Smooth muscle cell (in vitro differentiated cells): ENCODE data around the gene ZSWIM3. TPM values are rescaled to one million over a fixed set of nuclear protein-coding genes. Genes with fewer than 3 reads are reported as not detected.
"Not testable (repeated sequence)": the region's sequence is repeated elsewhere in the genome, so short reads cannot be mapped to it uniquely, and the experiment has no call there.

ENCODE experiments used
- DNase-seq: peaks from one replicate; lab custom pipeline; 2025; ENCODE audit not compliant: unreplicated experiment; lab: John Stamatoyannopoulos, UW
- H2AFZ ChIP-seq: fragments of 200-600 bp; sonication (generic); 2 replicates; pipeline ENCODE4 v1.6.0; 2016; ENCODE audit warnings: antibody characterized with exemption, low read depth, mild to moderate bottlenecking
- H3F3A ChIP-seq: fragments of 200-600 bp; sonication (generic); 2 replicates; pipeline ENCODE4 v1.6.0; 2017; ENCODE audit warnings: antibody characterized with exemption, low read depth
- H3K27ac ChIP-seq: fragments of 200-600 bp; sonication (generic); 2 replicates; pipeline ENCODE4 v1.5.1; 2016; ENCODE audit warnings: low read depth, mild to moderate bottlenecking
- H3K27me3 ChIP-seq: fragments of 200-600 bp; sonication (generic); 2 replicates; pipeline ENCODE4 v1.6.1; 2016; ENCODE audit warnings: low read depth, mild to moderate bottlenecking
- H3K36me3 ChIP-seq: fragments of 200-600 bp; sonication (generic); 2 replicates; pipeline ENCODE4 v1.5.1; 2016; ENCODE audit warnings: low read depth
- H3K4me1 ChIP-seq: fragments of 200-600 bp; sonication (generic); 2 replicates; pipeline ENCODE4 v1.5.1; 2016; ENCODE audit warnings: low read depth
- H3K4me2 ChIP-seq: fragments of 200-600 bp; sonication (generic); 2 replicates; pipeline ENCODE4 v1.6.0; 2016; ENCODE audit warnings: mild to moderate bottlenecking
- H3K4me3 ChIP-seq: fragments of 200-600 bp; sonication (generic); 2 replicates; pipeline ENCODE4 v1.5.1; 2016; ENCODE audit warnings: mild to moderate bottlenecking
- H3K79me2 ChIP-seq: fragments of 200-600 bp; sonication (generic); 2 replicates; pipeline ENCODE4 v1.6.0; 2016; ENCODE audit warnings: low read depth, mild to moderate bottlenecking
- H3K9ac ChIP-seq: fragments of 200-600 bp; sonication (generic); 2 replicates; pipeline ENCODE4 v1.6.0; 2016; ENCODE audit warnings: low read depth
- H3K9me3 ChIP-seq: fragments of 200-600 bp; sonication (generic); replicated peaks from 2 replicates; pipeline ENCODE4 v1.5.1; 2016; ENCODE audit warnings: low read depth
- H4K20me1 ChIP-seq: fragments of 200-600 bp; sonication (generic); 2 replicates; pipeline ENCODE4 v1.6.0; 2016; ENCODE audit warnings: low read depth
- WGBS: methylation state at CpG from one replicate; pipeline ENCODE4 v1.1.7; 2016; ENCODE audit warnings: low lambda C conversion rate; 5-methylcytosine and 5-hydroxymethylcytosine counted together
- polyA plus RNA-seq: library from polyadenylated mRNA; unstranded; fragments of >200 nt; fragmentation: Nextera tagmentation; extraction: Ambion mirVana; gene quantifications from 2 replicates; pipeline ENCODE4 v1.2.1, GENCODE V29; 2016
- total RNA-seq: library from RNA; depleted of rRNA; stranded (reverse); fragments of >200 nt; gene quantifications from 2 replicates; pipeline ENCODE4 v1.2.3, GENCODE V29; 2014
- TF ChIP-seq, protein P1 (sequence below): fragments of 200-600 bp; sonication (generic); IDR thresholded peaks from 2 replicates; pipeline ENCODE4 v1.5.1; 2017; ENCODE audit warnings: borderline replicate concordance, mild to moderate bottlenecking, antibody characterized with exemption; ENCODE audit not compliant: insufficient read depth, poor library complexity, severe bottlenecking

ZSWIM3 gene
- total and polyA plus RNA-seq, 2 experiments from 2014 or later: 1.4 to 4.9 TPM

DNA sequence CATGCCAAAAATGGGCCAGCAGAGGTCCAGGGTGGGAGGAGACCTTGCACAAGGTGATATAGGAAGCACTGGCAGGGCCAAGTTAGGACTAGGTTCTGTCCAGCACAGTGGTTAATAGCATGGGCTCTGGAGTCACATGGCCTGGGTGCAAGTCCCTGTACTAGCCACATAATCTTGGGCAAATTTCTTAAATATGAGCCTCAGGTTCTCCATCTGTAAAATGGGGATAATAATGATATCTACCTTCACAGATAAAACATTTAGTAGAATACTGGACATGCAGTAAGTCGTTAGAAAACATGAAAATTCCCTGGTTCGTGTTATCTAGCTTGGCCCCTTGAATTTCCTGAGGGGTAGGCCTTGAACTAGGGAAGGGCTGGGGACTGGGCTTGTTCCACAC is 39.9 kb downstream of the ZSWIM3 start:
- H3K9ac ChIP-seq: no peak overlapping the region
- no peaks in the 10 kb centered on the region for H3K27me3 ChIP-seq
- no peaks in the 10 kb centered on the region for H3K4me1 ChIP-seq
- WGBS: 95% methylated on average over 2 of the region's 2 CpGs
- H3K36me3 ChIP-seq: no peaks in the 10 kb centered on the region
- no peak overlapping the region for H3K4me3 ChIP-seq
- no peaks in the 10 kb centered on the region for H3K9me3 ChIP-seq
- no peak overlapping the region for H3K4me2 ChIP-seq
- H2AFZ ChIP-seq: no peak overlapping the region
- TF ChIP-seq, protein P1, sequence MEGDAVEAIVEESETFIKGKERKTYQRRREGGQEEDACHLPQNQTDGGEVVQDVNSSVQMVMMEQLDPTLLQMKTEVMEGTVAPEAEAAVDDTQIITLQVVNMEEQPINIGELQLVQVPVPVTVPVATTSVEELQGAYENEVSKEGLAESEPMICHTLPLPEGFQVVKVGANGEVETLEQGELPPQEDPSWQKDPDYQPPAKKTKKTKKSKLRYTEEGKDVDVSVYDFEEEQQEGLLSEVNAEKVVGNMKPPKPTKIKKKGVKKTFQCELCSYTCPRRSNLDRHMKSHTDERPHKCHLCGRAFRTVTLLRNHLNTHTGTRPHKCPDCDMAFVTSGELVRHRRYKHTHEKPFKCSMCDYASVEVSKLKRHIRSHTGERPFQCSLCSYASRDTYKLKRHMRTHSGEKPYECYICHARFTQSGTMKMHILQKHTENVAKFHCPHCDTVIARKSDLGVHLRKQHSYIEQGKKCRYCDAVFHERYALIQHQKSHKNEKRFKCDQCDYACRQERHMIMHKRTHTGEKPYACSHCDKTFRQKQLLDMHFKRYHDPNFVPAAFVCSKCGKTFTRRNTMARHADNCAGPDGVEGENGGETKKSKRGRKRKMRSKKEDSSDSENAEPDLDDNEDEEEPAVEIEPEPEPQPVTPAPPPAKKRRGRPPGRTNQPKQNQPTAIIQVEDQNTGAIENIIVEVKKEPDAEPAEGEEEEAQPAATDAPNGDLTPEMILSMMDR: no peak
- no peaks in the 10 kb centered on the region for H3K79me2 ChIP-seq
- no peak overlapping the region for H3K27ac ChIP-seq
- peaks cover 12% of the 10 kb centered on the region for H3F3A ChIP-seq
- H4K20me1 ChIP-seq: no peaks in the 10 kb centered on the region
- DNase-seq: no peak

DNA sequence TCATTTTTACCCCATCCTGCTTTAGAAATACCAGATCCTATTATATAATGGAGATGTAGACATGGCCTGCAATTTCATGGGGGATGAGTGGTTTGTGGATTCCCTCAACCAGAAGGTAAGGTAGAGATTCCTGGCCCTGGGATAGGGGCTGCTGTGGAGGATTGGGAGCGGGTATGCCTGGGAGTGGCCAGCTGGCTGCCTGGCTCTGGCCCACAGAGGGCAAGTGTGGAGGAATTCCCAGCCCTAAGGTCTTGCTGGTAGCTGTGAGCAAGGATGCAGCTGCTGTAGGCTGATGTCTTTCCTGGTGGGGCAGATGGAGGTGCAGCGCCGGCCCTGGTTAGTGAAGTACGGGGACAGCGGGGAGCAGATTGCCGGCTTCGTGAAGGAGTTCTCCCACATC is 40.3 kb downstream of the ZSWIM3 start:
- H4K20me1 ChIP-seq: no peaks in the 10 kb centered on the region
- no peaks in the 10 kb centered on the region for H3K9me3 ChIP-seq
- H2AFZ ChIP-seq: no peak overlapping the region
- H3K9ac ChIP-seq: no peak overlapping the region
- no peaks in the 10 kb centered on the region for H3K4me1 ChIP-seq
- no peak overlapping the region for H3K27ac ChIP-seq
- H3F3A ChIP-seq: peaks cover 12% of the 10 kb centered on the region
- H3K4me2 ChIP-seq: no peak overlapping the region
- DNase-seq: no peak
- WGBS: 100% methylated on average over 7 of the region's 7 CpGs
- H3K4me3 ChIP-seq: no peak overlapping the region
- H3K79me2 ChIP-seq: no peaks in the 10 kb centered on the region
- H3K36me3 ChIP-seq: no peaks in the 10 kb centered on the region
- no peaks in the 10 kb centered on the region for H3K27me3 ChIP-seq
- TF ChIP-seq, protein P1: no peak

DNA sequence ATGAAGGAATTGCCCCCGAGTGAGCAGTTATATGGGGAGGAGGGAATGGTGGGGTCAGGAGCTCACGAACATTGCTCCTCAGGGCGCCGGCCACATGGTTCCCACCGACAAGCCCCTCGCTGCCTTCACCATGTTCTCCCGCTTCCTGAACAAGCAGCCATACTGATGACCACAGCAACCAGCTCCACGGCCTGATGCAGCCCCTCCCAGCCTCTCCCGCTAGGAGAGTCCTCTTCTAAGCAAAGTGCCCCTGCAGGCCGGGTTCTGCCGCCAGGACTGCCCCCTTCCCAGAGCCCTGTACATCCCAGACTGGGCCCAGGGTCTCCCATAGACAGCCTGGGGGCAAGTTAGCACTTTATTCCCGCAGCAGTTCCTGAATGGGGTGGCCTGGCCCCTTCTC is 40.9 kb downstream of the ZSWIM3 start:
- Histone ChIP-seq H3K4me1 (no peaks in the 10 kb centered on the region), H3K4me2 (no peak overlapping the region), H3K79me2 (no peaks in the 10 kb centered on the region), H3K9ac (no peak overlapping the region), H4K20me1 (no peaks in the 10 kb centered on the region), H3K27me3 (no peaks in the 10 kb centered on the region), H3K9me3 (no peaks in the 10 kb centered on the region), H3K27ac (no peak overlapping the region), H3K36me3 (no peaks in the 10 kb centered on the region), H3F3A (peaks cover 12% of the 10 kb centered on the region), H2AFZ (no peak overlapping the region), H3K4me3 (no peak overlapping the region)
- 93% methylated on average over 12 of the region's 12 CpGs for WGBS
- TF ChIP-seq, protein P1: no peak
- no peak for DNase-seq

DNA sequence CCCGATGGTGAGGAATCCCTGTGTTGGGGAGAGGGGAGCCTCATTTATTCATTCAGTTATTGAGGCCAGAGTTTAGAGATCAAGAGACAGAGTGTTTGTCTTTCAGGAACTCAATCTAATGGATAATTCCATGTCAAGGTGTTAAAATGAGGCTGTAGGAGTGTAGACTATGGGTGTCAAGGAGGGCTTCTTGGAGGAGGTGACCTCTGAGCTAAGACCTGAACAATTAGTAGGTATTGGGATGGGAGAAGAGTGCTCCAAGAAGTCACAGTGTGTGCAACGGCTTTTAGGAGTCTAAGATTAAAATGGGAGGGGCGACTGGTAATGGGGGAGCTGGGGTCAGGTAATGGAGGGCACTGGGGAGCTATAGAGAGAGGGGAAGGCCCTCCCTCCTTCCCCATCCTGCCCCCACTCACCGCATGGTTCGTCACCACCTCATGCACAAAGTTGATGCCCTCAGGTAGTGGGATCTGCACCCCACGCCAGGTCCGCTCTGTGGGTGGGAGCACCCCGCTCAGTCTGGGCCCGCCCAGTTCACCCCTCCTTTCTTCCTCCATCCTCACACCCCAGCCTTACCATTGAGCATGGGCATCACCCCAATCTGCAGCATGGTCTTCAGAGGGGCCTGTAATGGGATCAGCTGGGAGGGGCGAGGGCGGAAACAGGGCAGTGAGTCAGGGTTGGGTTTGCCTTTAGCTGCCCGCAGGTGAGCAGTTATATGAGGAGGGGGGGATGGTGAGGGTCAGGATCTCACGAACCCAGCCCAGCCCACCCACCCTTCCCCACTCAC is 41.8 kb downstream of the ZSWIM3 start:
- Histone ChIP-seq H3K9me3 (no peaks in the 10 kb centered on the region), H3F3A (peaks cover 7% of the 10 kb centered on the region), H2AFZ (no peak overlapping the region), H3K4me1 (no peaks in the 10 kb centered on the region), H3K9ac (no peak overlapping the region), H3K79me2 (no peaks in the 10 kb centered on the region), H4K20me1 (no peaks in the 10 kb centered on the region), H3K27me3 (no peaks in the 10 kb centered on the region), H3K27ac (no peak overlapping the region), H3K4me2 (no peak overlapping the region), H3K4me3 (no peak overlapping the region), H3K36me3 (no peaks in the 10 kb centered on the region)
- TF ChIP-seq, protein P1: no peak
- WGBS: 94% methylated on average over 11 of the region's 13 CpGs
- no peak for DNase-seq

DNA sequence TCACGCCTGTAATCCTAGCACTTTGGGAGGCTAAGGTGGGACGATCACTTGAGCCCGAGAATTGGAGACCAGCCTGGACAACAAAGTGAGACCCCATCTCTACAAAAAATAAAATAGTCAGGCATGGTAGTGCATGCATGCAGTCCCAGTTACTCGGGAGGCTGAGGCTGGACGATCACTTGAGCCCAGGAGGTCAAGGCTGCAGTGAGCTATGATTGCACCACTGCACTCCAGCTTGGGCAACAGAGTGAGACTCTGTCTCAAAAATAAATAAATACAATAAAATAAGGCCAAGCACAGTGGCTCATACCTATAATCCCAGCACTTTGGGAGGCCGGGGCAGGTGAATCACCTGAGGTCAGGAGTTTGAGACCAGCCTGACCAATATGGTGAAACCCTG is 43.9 kb downstream of the ZSWIM3 start:
- H3K4me3 ChIP-seq, H4K20me1 ChIP-seq, H3K27me3 ChIP-seq, H3K4me1 ChIP-seq, DNase-seq, H2AFZ ChIP-seq, H3F3A ChIP-seq, H3K79me2 ChIP-seq, H3K27ac ChIP-seq, H3K9me3 ChIP-seq, H3K36me3 ChIP-seq, H3K4me2 ChIP-seq, H3K9ac ChIP-seq: not testable (repeated sequence)
- whole genome bisulfite sequencing: 97% methylated on average over 6 of the region's 6 CpGs
